ENCODE results near the gene DGCR8. TPM values are rescaled to one million over a fixed set of nuclear protein-coding genes. Genes with fewer than 3 reads are reported as not detected.

DGCR8 gene
- total and polyA plus RNA-seq, 2 of the 4 experiments (the other 2 are of a cell fraction) = 16.7 to 25.3 TPM

- Histone ChIP-seq H3K27me3 (ENCODE audit: control insufficient read depth, insufficient read depth, low read length) (no peaks in the 10 kb centered on the region), H3K14ac (replicated peaks; ENCODE audit: low read depth, low read length) (no peak overlapping the region), H4K5ac (ENCODE audit: low read depth, low read length) (no peak overlapping the region), H2BK120ac (ENCODE audit: low read depth, low read length) (no peak overlapping the region), H2AK5ac (ENCODE audit: low read depth, low read length) (no peak overlapping the region), H4K20me1 (ENCODE audit: insufficient read depth, low read length) (peaks cover 9% of the 10 kb centered on the region; the same call in 1 of the 2 replicates), H3K23ac (ENCODE audit: low read depth, low read length) (no peak overlapping the region), H3K4me3 (ENCODE audit: insufficient read depth, low read depth, low read length) (no peak overlapping the region), H3K4me2 (ENCODE audit: low read depth, low read length) (no peak overlapping the region), H3K36me3 (ENCODE audit: control insufficient read depth, insufficient read depth, low read length) (peaks cover 6% of the 10 kb centered on the region; the same call in 1 of the 2 replicates), H3K4me1 (ENCODE audit: control insufficient read depth, insufficient read depth, low read length) (peaks cover 8% of the 10 kb centered on the region), H3K56ac (ENCODE audit: extremely low read depth, insufficient read depth, low read length) (no peak overlapping the region), H3K18ac (ENCODE audit: low read depth, low read length) (no peak overlapping the region), H3K79me1 (ENCODE audit: low read depth in 1 of 2, low read length in 2 of 2) (peaks cover 0 to 7% of the 10 kb centered on the region in 2 experiments; a peak in 1 of 4 replicates), H2BK15ac (ENCODE audit: low read depth, low read length) (no peak overlapping the region), H3K9me3 (ENCODE audit: control insufficient read depth, insufficient read depth, low read length) (no peaks in the 10 kb centered on the region), H3K27ac (ENCODE audit: insufficient read depth, low read length) (no peak overlapping the region), H3K9me1 (ENCODE audit: insufficient read depth, low read length) (no peaks in the 10 kb centered on the region), H3K4ac (ENCODE audit: low read depth, low read length) (no peak overlapping the region), H4K91ac (ENCODE audit: insufficient read depth, low read depth, low read length) (no peak overlapping the region), H4K8ac (ENCODE audit: low read depth in 2 of 2, low read length in 2 of 2) (no peak overlapping the region), H2AFZ (replicated peaks; ENCODE audit: low read length, poor library complexity) (no peak overlapping the region), H2AK9ac (replicated peaks; ENCODE audit: low read depth, low read length, poor library complexity) (no peak overlapping the region), H3K9ac (ENCODE audit: low read depth, low read length) (no peak overlapping the region), H2BK5ac (ENCODE audit: low read depth, low read length, poor library complexity, severe bottlenecking) (no peak overlapping the region), H2BK20ac (ENCODE audit: low read depth, low read length) (no peak overlapping the region)
- ATAC-seq (ENCODE audit: low read depth) (no peak), DNase-seq (no peak)
- CTCF ChIA-PET = no interaction called here
- in situ Hi-C loops (cut with MboI; ENCODE audit: low sequenced_read_pairs) = loop anchor here (10.0 kb wide), 1 partner anchor 305 kb away; no protein-coding TSS in a partner anchor
- intact Hi-C loops (cut with micrococcal nuclease) = no loop called here
- no CpG with 5 or more reads among the region's 32 CpGs for WGBS, 2 experiments (ENCODE audit: extremely low coverage in 2 of 2, insufficient read length in 1 of 2)
- no TSS peak for BruUV-seq (replicated peaks)
- dilution Hi-C loops (cut with HindIII; ENCODE audit: low sequenced_read_pairs, unreplicated experiment) = no loop called here
- TF ChIP-seq CEBPB (IDR thresholded peaks at IDR 0.05; ENCODE audit: low read depth, low read length) = no peak
- no peak for TF ChIP-seq MAZ (IDR thresholded peaks at IDR 0.05; ENCODE audit: borderline replicate concordance, low read depth, low read length)
- TF ChIP-seq, protein P1, sequence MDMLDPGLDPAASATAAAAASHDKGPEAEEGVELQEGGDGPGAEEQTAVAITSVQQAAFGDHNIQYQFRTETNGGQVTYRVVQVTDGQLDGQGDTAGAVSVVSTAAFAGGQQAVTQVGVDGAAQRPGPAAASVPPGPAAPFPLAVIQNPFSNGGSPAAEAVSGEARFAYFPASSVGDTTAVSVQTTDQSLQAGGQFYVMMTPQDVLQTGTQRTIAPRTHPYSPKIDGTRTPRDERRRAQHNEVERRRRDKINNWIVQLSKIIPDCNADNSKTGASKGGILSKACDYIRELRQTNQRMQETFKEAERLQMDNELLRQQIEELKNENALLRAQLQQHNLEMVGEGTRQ (IDR thresholded peaks at IDR 0.05; ENCODE audit: low read depth, low read length) = no peak
- TF ChIP-seq RAD21 (IDR thresholded peaks at IDR 0.05; ENCODE audit: low read length) = no peak
- no peak for TF ChIP-seq CHD1 (IDR thresholded peaks at IDR 0.05; ENCODE audit: low read depth, low read length)
- no peak for TF ChIP-seq MXI1 (IDR thresholded peaks at IDR 0.05; ENCODE audit: borderline replicate concordance, low read depth, low read length)
- TF ChIP-seq RCOR1 (IDR thresholded peaks at IDR 0.05; ENCODE audit: insufficient replicate concordance, low read length) = no peak
- no peak for TF ChIP-seq MAFK (IDR thresholded peaks at IDR 0.05; ENCODE audit: low read depth, low read length)
- no peak for TF ChIP-seq ELK1 (IDR thresholded peaks at IDR 0.05; ENCODE audit: borderline replicate concordance, low read depth, low read length)
- TF ChIP-seq FOS (IDR thresholded peaks at IDR 0.05; ENCODE audit: low read depth, low read length) = no peak
- no peak for TF ChIP-seq RFX5 (IDR thresholded peaks at IDR 0.05; ENCODE audit: low read depth, low read length)
- no peak for TF ChIP-seq BHLHE40 (IDR thresholded peaks at IDR 0.05; ENCODE audit: low read depth, low read length)
- TF ChIP-seq, protein P2, sequence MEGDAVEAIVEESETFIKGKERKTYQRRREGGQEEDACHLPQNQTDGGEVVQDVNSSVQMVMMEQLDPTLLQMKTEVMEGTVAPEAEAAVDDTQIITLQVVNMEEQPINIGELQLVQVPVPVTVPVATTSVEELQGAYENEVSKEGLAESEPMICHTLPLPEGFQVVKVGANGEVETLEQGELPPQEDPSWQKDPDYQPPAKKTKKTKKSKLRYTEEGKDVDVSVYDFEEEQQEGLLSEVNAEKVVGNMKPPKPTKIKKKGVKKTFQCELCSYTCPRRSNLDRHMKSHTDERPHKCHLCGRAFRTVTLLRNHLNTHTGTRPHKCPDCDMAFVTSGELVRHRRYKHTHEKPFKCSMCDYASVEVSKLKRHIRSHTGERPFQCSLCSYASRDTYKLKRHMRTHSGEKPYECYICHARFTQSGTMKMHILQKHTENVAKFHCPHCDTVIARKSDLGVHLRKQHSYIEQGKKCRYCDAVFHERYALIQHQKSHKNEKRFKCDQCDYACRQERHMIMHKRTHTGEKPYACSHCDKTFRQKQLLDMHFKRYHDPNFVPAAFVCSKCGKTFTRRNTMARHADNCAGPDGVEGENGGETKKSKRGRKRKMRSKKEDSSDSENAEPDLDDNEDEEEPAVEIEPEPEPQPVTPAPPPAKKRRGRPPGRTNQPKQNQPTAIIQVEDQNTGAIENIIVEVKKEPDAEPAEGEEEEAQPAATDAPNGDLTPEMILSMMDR (conservative IDR thresholded peaks at IDR 0.05; ENCODE audit: low read depth, low read length) = no peak
- POLR2A ChIA-PET (ENCODE audit: unreplicated experiment) = no interaction called here
Observed at GRCh38 chr22:20149257-20150250, 69.5 kb downstream of the DGCR8 start.
